Prostate gland (tissue), 2 donors: Measurements from ENCODE around the gene ST6GAL1.

Experiments
- POLR2A ChIP-seq: fragments of 450-650 bp; IDR thresholded peaks from one replicate; pipeline ENCODE4 v1.6.1; 2016; ENCODE audit warnings: antibody characterized with exemption, mild to moderate bottlenecking
- POLR2AphosphoS5 ChIP-seq: sonication (generic); formaldehyde crosslinking; IDR thresholded peaks from one replicate; pipeline ENCODE4 v1.6.1; 2017; ENCODE audit warnings: antibody characterized with exemption
- TF ChIP-seq, protein P1 (sequence below), 4 experiments: fragments of 200-600 bp in 2 of 4; fragments of 450-650 bp in 2 of 4; sonication (generic) in 2 of 4; IDR thresholded peaks; 1 replicate in 3 of 4; 2 replicates in 1 of 4; pipeline ENCODE4 v1.5.1; 2016 to 2019; ENCODE audit warnings: antibody characterized with exemption in 4 of 4, mild to moderate bottlenecking in 2 of 4, moderate library complexity in 2 of 4

DNA sequence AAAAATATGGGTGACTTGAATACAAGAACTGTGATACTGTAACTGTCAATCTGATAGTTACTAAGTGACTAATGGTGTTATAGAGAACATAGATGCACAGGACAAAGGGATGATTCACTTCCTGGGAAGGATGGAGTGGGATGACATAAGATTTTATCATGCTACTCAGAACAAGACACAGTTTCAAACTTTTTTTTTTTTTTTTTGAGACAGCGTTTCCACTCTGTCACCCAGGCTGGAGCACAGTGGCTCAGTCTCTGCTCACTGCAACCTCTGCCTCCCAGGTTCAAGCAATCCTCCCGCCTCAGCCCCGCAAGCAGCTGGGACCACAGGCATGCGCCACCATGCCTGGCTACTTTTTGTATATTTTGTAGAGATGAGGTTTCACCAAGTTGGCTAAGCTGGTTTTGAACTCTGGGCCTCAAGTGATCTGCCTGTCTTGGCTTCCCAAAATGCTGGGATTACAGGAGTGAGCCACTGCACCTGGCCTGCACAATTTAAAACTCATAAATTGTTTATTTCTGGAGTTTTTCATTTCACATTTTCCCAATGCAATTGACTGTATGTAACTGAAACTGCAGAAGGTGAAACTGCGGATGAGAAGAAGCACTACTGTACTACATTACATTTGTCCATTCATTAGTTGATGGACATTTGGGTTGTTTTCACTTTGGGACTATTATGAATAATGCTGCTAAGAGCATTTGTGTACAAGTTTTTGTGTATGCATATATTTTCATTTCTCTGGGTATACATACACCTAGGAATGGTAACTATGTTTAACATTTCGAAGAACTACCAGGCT lies 47.2 kb upstream of the ST6GAL1 start:
- TF ChIP-seq, protein P1, sequence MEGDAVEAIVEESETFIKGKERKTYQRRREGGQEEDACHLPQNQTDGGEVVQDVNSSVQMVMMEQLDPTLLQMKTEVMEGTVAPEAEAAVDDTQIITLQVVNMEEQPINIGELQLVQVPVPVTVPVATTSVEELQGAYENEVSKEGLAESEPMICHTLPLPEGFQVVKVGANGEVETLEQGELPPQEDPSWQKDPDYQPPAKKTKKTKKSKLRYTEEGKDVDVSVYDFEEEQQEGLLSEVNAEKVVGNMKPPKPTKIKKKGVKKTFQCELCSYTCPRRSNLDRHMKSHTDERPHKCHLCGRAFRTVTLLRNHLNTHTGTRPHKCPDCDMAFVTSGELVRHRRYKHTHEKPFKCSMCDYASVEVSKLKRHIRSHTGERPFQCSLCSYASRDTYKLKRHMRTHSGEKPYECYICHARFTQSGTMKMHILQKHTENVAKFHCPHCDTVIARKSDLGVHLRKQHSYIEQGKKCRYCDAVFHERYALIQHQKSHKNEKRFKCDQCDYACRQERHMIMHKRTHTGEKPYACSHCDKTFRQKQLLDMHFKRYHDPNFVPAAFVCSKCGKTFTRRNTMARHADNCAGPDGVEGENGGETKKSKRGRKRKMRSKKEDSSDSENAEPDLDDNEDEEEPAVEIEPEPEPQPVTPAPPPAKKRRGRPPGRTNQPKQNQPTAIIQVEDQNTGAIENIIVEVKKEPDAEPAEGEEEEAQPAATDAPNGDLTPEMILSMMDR (IDR thresholded peaks at IDR 0.05) = no peak
- TF ChIP-seq POLR2AphosphoS5 (no peak), POLR2A (no peak)
